HCT116 (cell line): ENCODE measurements around the gene SARS1. TPM values are rescaled to one million over a fixed set of nuclear protein-coding genes. Genes with fewer than 3 reads are reported as not detected.

ENCODE experiments used
- ATAC-seq: fragments of 200-7000 bp; cut with Tn5 transposase; 2 replicates; pipeline ENCODE4 v1.9.1; 2020; ENCODE audit warnings: mild to moderate bottlenecking, moderate library complexity
- BruUV-seq: library from RNA; stranded (reverse); fragments of 400-500 nt; replicated peaks from 2 replicates; lab custom pipeline; 2021; lab: Mats Ljungman, UMichigan
- CTCF ChIA-PET: fragments of 300-600 bp; sonication (Branson Sonifier 250); formaldehyde crosslinking; loops from one replicate; lab custom pipeline; 2021; ENCODE audit warnings: antibody characterized with exemption; lab: Charles Lee
- POLR2A ChIA-PET: fragments of 300-600, 350-600 bp; sonication (Branson Sonifier 250); formaldehyde crosslinking; loops from one replicate; lab custom pipeline; 2021; ENCODE audit warnings: antibody characterized with exemption; lab: Charles Lee
- RAD21 ChIA-PET, 2 experiments: fragments of 300-600 bp; sonication (Branson Sonifier 250); formaldehyde crosslinking; loops; one replicate each; lab custom pipeline; 2023; ENCODE audit warnings: low total read pairs in 2 of 2; ENCODE audit not compliant: uncharacterized antibody in 2 of 2, unreplicated experiment in 2 of 2, low non-redundant PET in 1 of 2; lab: Charles Lee
- DNase-seq: peaks from one replicate; pipeline ENCODE4 v3.0.0-alpha.2; 2010; ENCODE audit warnings: low read depth, low spot score
- H2AFZ ChIP-seq: fragments of 200-600 bp; shearing (Covaris generic), sonication (generic); 2 replicates; pipeline ENCODE4 v1.6.1; 2017; ENCODE audit warnings: low read depth, mixed run types, mixed read lengths, antibody characterized with exemption, low read length; ENCODE audit not compliant: poor library complexity, severe bottlenecking
- H3K27ac ChIP-seq: 2 replicates; pipeline ENCODE4 v1.5.1; 2012; ENCODE audit warnings: low read depth, low read length
- H3K27me3 ChIP-seq: fragments of 200-600 bp; sonication (generic); 2 replicates; pipeline ENCODE4 v1.6.1; 2016; ENCODE audit warnings: mixed run types, low read length, mixed read lengths; ENCODE audit not compliant: insufficient read depth
- H3K36me3 ChIP-seq, 2 experiments: fragments of 200-500 bp in 1 of 2; fragments of 200-600 bp in 1 of 2; sonication (Bioruptor generic) in 1 of 2; sonication (generic) in 1 of 2; 2 replicates each; pipeline versions ENCODE4 v1.5.1 to v1.6.1; 2014 to 2016; ENCODE audit warnings: low read length in 2 of 2, inconsistent platforms in 1 of 2, mixed read lengths in 1 of 2, mixed run types in 1 of 2; ENCODE audit not compliant: insufficient read depth in 2 of 2, control insufficient read depth in 1 of 2
- H3K4me1 ChIP-seq, 2 experiments: fragments of 200-600 bp in 1 of 2; sonication (generic) in 1 of 2; 2 replicates each; pipeline versions ENCODE4 v1.5.1 to v1.6.1; 2012 to 2017; ENCODE audit warnings: low read length in 2 of 2, inconsistent platforms in 1 of 2, mild to moderate bottlenecking in 1 of 2, mixed read lengths in 1 of 2, mixed run types in 1 of 2, moderate library complexity in 1 of 2; ENCODE audit not compliant: insufficient read depth in 2 of 2, control insufficient read depth in 1 of 2
- H3K4me2 ChIP-seq: fragments of 200-600 bp; sonication (generic); 2 replicates; pipeline ENCODE4 v1.6.1; 2017; ENCODE audit warnings: mixed run types, low read length, mixed read lengths
- H3K4me3 ChIP-seq, 2 experiments: fragments of 200-600 bp in 1 of 2; sonication (generic) in 1 of 2; replicated peaks in 1 of 2; 2 replicates each; pipeline ENCODE4 v1.5.1; 2011 to 2016; ENCODE audit warnings: low read length in 2 of 2, control low read depth in 1 of 2, low read depth in 1 of 2, mild to moderate bottlenecking in 1 of 2, mixed read lengths in 1 of 2, mixed run types in 1 of 2
- H3K79me2 ChIP-seq: fragments of 200-600 bp; sonication (generic); 2 replicates; pipeline ENCODE4 v1.6.1; 2017; ENCODE audit warnings: mild to moderate bottlenecking, mixed run types, low read length, moderate library complexity, mixed read lengths; ENCODE audit not compliant: insufficient read depth
- H3K9ac ChIP-seq: fragments of 200-600 bp; sonication (generic); 2 replicates; pipeline ENCODE4 v1.6.1; 2016; ENCODE audit warnings: low read length, mixed read lengths
- H3K9me2 ChIP-seq: fragments of 200-600 bp; sonication (generic), shearing (Covaris generic); 2 replicates; pipeline ENCODE4 v1.6.1; 2017; ENCODE audit warnings: mixed run types, mild to moderate bottlenecking, moderate library complexity; ENCODE audit not compliant: insufficient read depth
- H3K9me3 ChIP-seq, 2 experiments: fragments of 200-500 bp in 1 of 2; fragments of 200-600 bp in 1 of 2; sonication (Bioruptor generic) in 1 of 2; sonication (generic) in 1 of 2; 2 replicates each; pipeline ENCODE4 v1.6.1; 2014 to 2017; ENCODE audit warnings: low read length in 2 of 2, mixed read lengths in 2 of 2, inconsistent platforms in 1 of 2, low read depth in 1 of 2, mild to moderate bottlenecking in 1 of 2, mixed run types in 1 of 2, moderate library complexity in 1 of 2; ENCODE audit not compliant: control insufficient read depth in 1 of 2, insufficient read depth in 1 of 2
- H4K20me1 ChIP-seq: fragments of 200-600 bp; sonication (generic), shearing (Covaris generic); 2 replicates; pipeline ENCODE4 v1.6.1; 2017; ENCODE audit warnings: mixed run types, mild to moderate bottlenecking, moderate library complexity; ENCODE audit not compliant: insufficient read depth
- CBX3 ChIP-seq: IDR thresholded peaks from 2 replicates; pipeline ENCODE4 v1.6.1; 2012; ENCODE audit warnings: low read depth
- POLR2AphosphoS5 ChIP-seq: IDR thresholded peaks from 2 replicates; pipeline ENCODE4 v1.6.1; 2011; ENCODE audit warnings: mild to moderate bottlenecking, low read depth, low read length, moderate library complexity
- RAD21 ChIP-seq: IDR thresholded peaks from 2 replicates; pipeline ENCODE4 v1.6.1; 2012; ENCODE audit warnings: low read depth, mild to moderate bottlenecking
- SP1 ChIP-seq: IDR thresholded peaks from 2 replicates; pipeline ENCODE4 v1.6.1; 2012; ENCODE audit warnings: low read depth
- SRF ChIP-seq: IDR thresholded peaks from 2 replicates; pipeline ENCODE4 v1.6.1; 2012; ENCODE audit warnings: low read depth
- YY1 ChIP-seq: IDR thresholded peaks from 2 replicates; pipeline ENCODE4 v1.6.1; 2011; ENCODE audit warnings: low read length, low read depth, moderate library complexity, mild to moderate bottlenecking; ENCODE audit not compliant: insufficient replicate concordance; ENCODE audit errors: extremely low read depth
- ZFX ChIP-seq: fragments of 450-650 bp; IDR thresholded peaks from 2 replicates; pipeline ENCODE4 v1.6.1; 2017
- intact Hi-C: fragments of 100-400 bp; cut with micrococcal nuclease; formaldehyde crosslinking; loops from 2 replicates; pipeline ENCODE4 v1.10.0; 2022
- total RNA-seq: library from RNA; stranded (reverse); gene quantifications from one replicate; pipeline ENCODE4 v1.2.1, GENCODE V29; 2021; ENCODE audit not compliant: unreplicated experiment
- TF ChIP-seq, protein P1 (sequence below): IDR thresholded peaks from 2 replicates; pipeline ENCODE4 v1.6.1; 2011; ENCODE audit warnings: mild to moderate bottlenecking, low read length, moderate library complexity; ENCODE audit not compliant: insufficient replicate concordance; ENCODE audit errors: extremely low read depth
- TF ChIP-seq, protein P2 (sequence below): IDR thresholded peaks from 2 replicates; pipeline ENCODE4 v1.6.1; 2012

SARS1 gene
- total RNA-seq, 1 experiment from 2014 or later: 206 TPM

GRCh38 chr1:109268431-109269211 lies 54.9 kb downstream of the SARS1 start:
- DNase-seq (no peak), ATAC-seq (no peak)
- Histone ChIP-seq H3K9ac (no peak overlapping the region), H2AFZ (no peak overlapping the region), H3K4me1 (peaks cover 11 to 15% of the 10 kb centered on the region in 2 experiments), H3K36me3 (peaks cover 0 to 6% of the 10 kb centered on the region in 2 experiments; a peak in 2 of 4 replicates), H4K20me1 (no peaks in the 10 kb centered on the region), H3K9me2 (no peaks in the 10 kb centered on the region), H3K79me2 (no peaks in the 10 kb centered on the region), H3K27me3 (no peaks in the 10 kb centered on the region), H3K4me2 (no peak overlapping the region), H3K4me3 (no peak overlapping the region), H3K9me3 (no peaks in the 10 kb centered on the region), H3K27ac (no peak overlapping the region)
- RAD21 ChIA-PET: no interaction called here
- POLR2A ChIA-PET: no interaction called here
- intact Hi-C loops: no loop called here
- TF ChIP-seq SRF (no peak), RAD21 (no peak), CBX3 (no peak), SP1 (no peak), POLR2AphosphoS5 (no peak), ZFX (no peak), YY1 (no peak)
- TF ChIP-seq, protein P1, sequence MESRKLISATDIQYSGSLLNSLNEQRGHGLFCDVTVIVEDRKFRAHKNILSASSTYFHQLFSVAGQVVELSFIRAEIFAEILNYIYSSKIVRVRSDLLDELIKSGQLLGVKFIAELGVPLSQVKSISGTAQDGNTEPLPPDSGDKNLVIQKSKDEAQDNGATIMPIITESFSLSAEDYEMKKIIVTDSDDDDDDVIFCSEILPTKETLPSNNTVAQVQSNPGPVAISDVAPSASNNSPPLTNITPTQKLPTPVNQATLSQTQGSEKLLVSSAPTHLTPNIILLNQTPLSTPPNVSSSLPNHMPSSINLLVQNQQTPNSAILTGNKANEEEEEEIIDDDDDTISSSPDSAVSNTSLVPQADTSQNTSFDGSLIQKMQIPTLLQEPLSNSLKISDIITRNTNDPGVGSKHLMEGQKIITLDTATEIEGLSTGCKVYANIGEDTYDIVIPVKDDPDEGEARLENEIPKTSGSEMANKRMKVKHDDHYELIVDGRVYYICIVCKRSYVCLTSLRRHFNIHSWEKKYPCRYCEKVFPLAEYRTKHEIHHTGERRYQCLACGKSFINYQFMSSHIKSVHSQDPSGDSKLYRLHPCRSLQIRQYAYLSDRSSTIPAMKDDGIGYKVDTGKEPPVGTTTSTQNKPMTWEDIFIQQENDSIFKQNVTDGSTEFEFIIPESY: no peak
- TF ChIP-seq, protein P2, sequence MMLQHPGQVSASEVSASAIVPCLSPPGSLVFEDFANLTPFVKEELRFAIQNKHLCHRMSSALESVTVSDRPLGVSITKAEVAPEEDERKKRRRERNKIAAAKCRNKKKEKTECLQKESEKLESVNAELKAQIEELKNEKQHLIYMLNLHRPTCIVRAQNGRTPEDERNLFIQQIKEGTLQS: no peak
- no TSS peak for BruUV-seq
- CTCF ChIA-PET: no interaction called here
